LNCaP clone FGC (cell line): ENCODE data around the gene AJM1.

Experiments used
- DNase-seq: peaks from one replicate; pipeline ENCODE4 v3.0.0-alpha.2; 2011; ENCODE audit warnings: low read depth
- H3K4me3 ChIP-seq: 2 replicates; pipeline ENCODE4 v1.5.1; 2011; ENCODE audit warnings: mild to moderate bottlenecking, low read depth, low read length, control low read depth
- CTCF ChIP-seq: IDR thresholded peaks from 2 replicates; pipeline ENCODE4 v1.5.1; 2012; ENCODE audit warnings: mild to moderate bottlenecking; ENCODE audit not compliant: control insufficient read depth, insufficient read depth; ENCODE audit errors: extremely low read depth

The AJM1 gene

GRCh38 chr9:136814725-136815421 lies 27.4 kb upstream of the AJM1 start:
- H3K4me3 ChIP-seq, result no peak overlapping the region
- DNase-seq, result no peak
- TF ChIP-seq CTCF, result no peak

DNA sequence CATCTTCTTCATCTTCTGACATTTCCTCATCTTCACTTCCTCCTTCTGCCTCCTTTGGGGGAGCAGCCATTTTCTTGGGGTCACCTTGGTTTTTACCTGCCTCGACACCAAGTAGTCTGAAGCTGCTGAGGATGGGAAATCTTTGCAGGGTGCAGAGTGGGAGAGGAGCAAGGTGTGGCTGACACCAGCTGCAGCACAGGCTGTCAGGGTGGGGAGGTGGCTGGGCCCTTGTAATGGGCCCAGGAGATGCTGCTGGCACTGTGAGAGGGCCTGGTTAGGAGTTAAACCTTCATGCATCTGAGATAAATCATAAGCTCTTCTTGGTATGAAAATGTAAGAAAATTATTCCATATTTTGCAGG lies 26.9 kb upstream of the AJM1 start:
- no peak for DNase-seq
- no peak for TF ChIP-seq CTCF
- no peak overlapping the region for H3K4me3 ChIP-seq

GRCh38 chr9:136820971-136821825 lies 21.1 kb upstream of the AJM1 start:
- no peak for TF ChIP-seq CTCF
- no peak overlapping the region for H3K4me3 ChIP-seq
- no peak for DNase-seq

GRCh38 chr9:136821826-136822544 lies 20.3 kb upstream of the AJM1 start:
- TF ChIP-seq CTCF, result no peak
- H3K4me3 ChIP-seq, result no peak overlapping the region
- DNase-seq, result no peak

DNA sequence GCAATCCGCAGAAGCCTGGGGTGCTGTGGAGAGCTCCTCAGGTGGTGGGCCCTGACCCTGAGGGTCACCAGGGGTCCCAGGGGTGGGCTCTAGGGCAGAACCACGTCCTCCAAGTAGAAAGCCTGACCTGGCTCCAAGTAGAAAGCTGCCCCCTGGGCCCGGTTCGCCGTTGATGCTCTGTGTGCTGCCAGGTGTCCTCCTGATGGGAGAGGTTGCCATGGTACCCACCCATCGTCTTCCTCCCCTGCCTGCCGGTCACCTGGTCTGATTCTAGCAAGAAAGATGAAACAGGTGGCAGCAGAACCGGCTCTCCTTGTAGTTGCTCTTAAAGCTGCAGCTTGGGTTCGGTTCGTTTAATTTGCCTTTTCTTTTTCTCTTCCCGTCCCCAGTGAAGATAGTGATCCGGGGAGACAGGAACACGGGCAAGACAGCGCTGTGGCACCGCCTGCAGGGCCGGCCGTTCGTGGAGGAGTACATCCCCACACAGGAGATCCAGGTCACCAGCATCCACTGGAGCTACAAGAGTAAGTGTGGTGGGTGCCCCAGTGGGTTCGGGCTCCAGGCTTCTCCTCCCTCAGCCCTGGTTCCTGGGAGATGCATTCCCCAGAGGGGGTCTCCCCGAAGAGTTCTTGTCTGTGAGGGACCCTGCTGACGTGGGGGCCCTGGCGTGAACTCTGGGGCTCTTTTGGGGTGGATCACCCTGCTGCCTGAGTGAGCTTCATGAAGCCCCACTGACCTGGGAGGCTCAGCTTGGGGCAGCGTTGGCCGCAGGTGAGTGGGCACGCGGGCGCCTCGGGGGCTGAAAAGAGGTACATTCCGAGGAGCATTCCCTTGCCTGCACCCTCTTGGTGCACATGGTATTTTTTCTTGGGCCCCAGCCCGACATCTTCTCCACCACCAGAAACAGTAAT lies 18.9 kb upstream of the AJM1 start:
- H3K4me3 ChIP-seq, result no peak overlapping the region
- no peak for TF ChIP-seq CTCF
- DNase-seq, result no peak

DNA sequence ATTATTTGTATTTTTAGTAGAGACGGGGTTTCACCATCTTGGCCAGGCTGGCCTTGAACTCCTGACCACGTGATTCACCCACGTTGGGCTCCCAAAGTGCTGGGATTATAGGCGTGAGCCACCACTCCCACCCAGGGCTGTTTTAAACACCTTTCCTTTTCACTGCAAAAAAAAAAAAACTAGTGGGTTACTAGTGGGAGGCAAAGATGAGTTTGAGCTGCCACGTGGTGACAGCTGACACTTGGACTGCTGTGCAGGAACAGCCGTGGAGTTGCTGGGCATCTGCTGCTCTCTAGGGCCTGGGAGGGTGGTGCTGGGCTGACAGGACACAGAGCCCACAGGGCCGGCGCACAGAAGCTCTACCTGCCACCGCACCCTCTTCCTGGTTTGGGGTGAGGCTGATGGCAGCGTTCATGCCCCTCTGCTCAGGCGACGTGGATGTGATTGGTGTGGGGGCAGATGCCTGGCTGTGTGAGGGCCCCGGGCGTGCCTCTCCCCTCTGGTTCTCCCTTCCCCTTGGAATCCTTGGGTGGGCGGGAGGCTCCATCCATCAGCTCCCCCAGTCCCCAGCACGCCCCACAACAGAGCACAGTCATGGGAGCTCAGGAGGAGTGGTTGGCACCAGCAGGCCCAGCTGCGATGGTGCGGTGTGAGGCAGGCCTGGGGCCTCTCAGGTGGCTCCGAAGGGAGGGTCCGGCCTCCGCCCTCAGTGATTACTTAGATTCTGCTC lies 17.6 kb upstream of the AJM1 start:
- no peak for TF ChIP-seq CTCF

More for the DNA sequence above, 17.6 kb upstream of the AJM1 start:
- no peak for DNase-seq
- no peak overlapping the region for H3K4me3 ChIP-seq
